Neutrophil (primary cell): ENCODE measurements around the gene BATF2.
"Not testable (repeated sequence)": the region's sequence is repeated elsewhere in the genome, so short reads cannot be mapped to it uniquely, and the experiment has no call there.

Source experiments
- H3K27ac ChIP-seq: fragments of 200-600 bp; sonication (generic); 2 replicates; pipeline ENCODE4 v1.5.1; 2016; ENCODE audit warnings: mild to moderate bottlenecking, moderate library complexity
- H3K27me3 ChIP-seq: fragments of 200-600 bp; sonication (generic); 2 replicates; pipeline ENCODE4 v1.6.0; 2016; ENCODE audit warnings: mild to moderate bottlenecking
- H3K36me3 ChIP-seq: fragments of 200-600 bp; sonication (generic); 2 replicates; pipeline ENCODE4 v1.5.1; 2017
- H3K4me1 ChIP-seq, 2 experiments: fragments of 200-600 bp in 1 of 2; sonication (generic) in 1 of 2; 1 replicate in 1 of 2; 2 replicates in 1 of 2; pipeline versions ENCODE4 v1.5.1 to v1.6.1; 2013 to 2016; ENCODE audit warnings: low read depth in 1 of 2, low read length in 1 of 2, mild to moderate bottlenecking in 1 of 2, moderate library complexity in 1 of 2; ENCODE audit not compliant: control insufficient read depth in 1 of 2, insufficient read depth in 1 of 2
- H3K4me3 ChIP-seq, 2 experiments: fragments of 200-600 bp in 1 of 2; sonication (generic) in 1 of 2; 1 replicate in 1 of 2; 2 replicates in 1 of 2; pipeline ENCODE4 v1.5.1; 2013 to 2016; ENCODE audit warnings: low read depth in 1 of 2, low read length in 1 of 2, mild to moderate bottlenecking in 1 of 2, moderate library complexity in 1 of 2
- H3K9me3 ChIP-seq: fragments of 200-600 bp; sonication (generic); 2 replicates; pipeline ENCODE4 v1.5.1; 2016
- TF ChIP-seq, protein P1 (sequence below): fragments of 200-600 bp; sonication (generic); IDR thresholded peaks from 2 replicates; pipeline ENCODE4 v1.5.1; 2016; ENCODE audit warnings: antibody characterized with exemption

BATF2 gene

DNA sequence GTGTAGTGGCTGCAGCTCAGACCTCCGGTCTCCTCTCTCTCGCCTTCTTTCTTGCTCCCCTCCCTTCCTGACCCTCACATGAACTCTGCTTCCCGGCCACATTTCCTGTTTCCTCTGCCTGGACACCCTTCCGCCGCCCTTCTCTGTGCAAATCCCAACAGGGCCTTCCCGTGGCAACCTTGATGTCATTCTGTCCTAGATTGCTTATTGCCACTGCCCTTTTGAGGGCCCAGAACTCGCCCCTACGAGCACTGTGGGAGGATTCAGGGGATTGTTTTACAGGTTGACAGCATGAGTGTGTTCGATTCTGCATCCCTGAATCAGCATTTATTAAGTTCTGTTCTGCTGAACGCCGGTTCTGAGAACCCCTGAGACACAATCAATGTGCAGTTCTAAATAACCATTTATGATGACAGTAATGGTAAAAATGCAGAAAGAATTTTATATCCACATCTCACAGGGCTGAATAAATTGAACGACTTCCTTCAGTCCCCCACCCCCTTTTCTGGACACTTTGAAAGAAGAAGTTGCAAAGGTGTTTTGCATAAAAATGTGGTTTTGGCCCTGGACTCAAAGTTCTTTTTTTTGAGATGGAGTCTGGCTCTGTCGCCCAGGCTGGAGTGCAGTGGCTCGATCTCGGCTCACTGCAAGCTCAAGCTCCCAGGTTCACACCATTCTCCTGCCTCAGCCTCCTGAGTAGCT lies 6.4 kb downstream of the BATF2 start:
- no peaks in the 10 kb centered on the region for H3K27me3 ChIP-seq
- H3K4me3 ChIP-seq, result peak overlapping the region; percentile 52 to 68
- TF ChIP-seq, protein P1, sequence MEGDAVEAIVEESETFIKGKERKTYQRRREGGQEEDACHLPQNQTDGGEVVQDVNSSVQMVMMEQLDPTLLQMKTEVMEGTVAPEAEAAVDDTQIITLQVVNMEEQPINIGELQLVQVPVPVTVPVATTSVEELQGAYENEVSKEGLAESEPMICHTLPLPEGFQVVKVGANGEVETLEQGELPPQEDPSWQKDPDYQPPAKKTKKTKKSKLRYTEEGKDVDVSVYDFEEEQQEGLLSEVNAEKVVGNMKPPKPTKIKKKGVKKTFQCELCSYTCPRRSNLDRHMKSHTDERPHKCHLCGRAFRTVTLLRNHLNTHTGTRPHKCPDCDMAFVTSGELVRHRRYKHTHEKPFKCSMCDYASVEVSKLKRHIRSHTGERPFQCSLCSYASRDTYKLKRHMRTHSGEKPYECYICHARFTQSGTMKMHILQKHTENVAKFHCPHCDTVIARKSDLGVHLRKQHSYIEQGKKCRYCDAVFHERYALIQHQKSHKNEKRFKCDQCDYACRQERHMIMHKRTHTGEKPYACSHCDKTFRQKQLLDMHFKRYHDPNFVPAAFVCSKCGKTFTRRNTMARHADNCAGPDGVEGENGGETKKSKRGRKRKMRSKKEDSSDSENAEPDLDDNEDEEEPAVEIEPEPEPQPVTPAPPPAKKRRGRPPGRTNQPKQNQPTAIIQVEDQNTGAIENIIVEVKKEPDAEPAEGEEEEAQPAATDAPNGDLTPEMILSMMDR, result no peak
- no peaks in the 10 kb centered on the region for H3K36me3 ChIP-seq
- no peaks in the 10 kb centered on the region for H3K9me3 ChIP-seq
- H3K4me1 ChIP-seq, result peaks cover 50 to 67% of the 10 kb centered on the region in 2 experiments
- peak overlapping the region; percentile 92 for H3K27ac ChIP-seq

DNA sequence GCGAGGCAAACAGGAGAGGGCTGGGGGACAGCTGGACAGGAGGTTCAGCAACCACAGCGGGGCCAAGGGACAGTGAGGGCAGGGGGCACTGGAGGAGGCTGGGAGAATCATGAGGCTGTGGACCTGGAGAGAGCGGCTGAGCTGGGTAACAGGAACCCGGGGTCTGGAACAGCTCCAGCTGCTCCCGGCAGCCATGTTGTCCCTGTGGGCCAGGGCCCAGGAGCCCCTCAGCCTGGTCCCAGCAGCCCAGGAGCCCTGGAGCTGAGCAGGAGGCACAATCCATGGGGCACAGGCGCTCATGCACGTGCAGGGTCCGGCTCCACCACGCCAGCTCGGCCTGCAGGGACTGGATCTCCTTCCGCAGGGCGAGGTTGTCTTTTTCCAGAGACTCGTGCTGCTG lies 7.4 kb downstream of the BATF2 start:
- Histone ChIP-seq H3K27me3 (no peaks in the 10 kb centered on the region), H3K27ac (peak overlapping the region; percentile 92), H3K4me3 (peak overlapping the region; percentile 52 to 68), H3K4me1 (peaks cover 56 to 62% of the 10 kb centered on the region in 2 experiments), H3K36me3 (no peaks in the 10 kb centered on the region), H3K9me3 (no peaks in the 10 kb centered on the region)
- TF ChIP-seq, protein P1, result no peak

DNA sequence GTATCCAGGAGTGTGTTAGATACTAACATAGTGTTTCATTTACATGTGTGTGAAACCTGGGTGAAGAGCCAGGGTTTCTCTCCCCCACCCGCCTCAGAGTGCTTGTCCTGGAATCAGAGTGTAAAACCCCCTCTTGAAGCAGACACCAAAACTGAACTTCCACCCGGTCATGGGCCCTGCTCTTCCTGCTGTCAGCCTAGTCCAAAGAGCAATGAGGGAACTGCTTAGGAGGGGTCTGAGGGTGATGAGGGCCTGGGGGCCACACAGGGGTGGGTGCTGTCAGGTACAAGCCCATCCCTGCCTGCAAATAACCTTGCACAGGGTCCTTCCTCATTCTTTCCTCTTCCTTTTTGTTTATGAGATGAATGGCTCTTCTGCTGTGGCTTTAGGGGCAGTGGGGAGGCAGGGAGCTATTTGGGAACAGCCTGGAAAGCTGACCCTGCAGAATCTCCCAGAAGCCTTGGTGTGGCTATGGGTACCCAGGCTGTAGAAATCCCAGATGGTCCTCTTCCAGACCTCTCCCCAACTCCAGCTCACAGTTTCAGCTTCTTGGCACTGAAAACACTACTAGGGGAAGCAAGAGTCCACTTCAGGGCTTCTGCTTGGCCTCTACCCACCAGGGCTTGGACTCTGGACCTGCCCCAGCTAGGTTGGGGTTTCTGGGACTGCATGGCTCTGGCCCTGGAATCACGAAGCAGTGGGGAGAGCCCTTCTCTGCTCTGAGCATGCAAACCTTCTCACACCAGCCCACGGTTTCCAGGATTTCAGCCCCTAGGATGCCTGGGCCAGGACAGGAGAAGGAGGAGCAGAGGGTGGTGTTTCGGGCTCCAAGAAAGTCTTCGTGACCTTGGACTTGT lies 8.5 kb downstream of the BATF2 start:
- Histone ChIP-seq H3K4me3 (peak overlapping the region in 1 of 2 experiments; percentile 42), H3K9me3 (no peaks in the 10 kb centered on the region), H3K27ac (peak overlapping the region; percentile 92), H3K36me3 (no peaks in the 10 kb centered on the region), H3K4me1 (peaks cover 56 to 66% of the 10 kb centered on the region in 2 experiments), H3K27me3 (no peaks in the 10 kb centered on the region)
- TF ChIP-seq, protein P1, result no peak

DNA sequence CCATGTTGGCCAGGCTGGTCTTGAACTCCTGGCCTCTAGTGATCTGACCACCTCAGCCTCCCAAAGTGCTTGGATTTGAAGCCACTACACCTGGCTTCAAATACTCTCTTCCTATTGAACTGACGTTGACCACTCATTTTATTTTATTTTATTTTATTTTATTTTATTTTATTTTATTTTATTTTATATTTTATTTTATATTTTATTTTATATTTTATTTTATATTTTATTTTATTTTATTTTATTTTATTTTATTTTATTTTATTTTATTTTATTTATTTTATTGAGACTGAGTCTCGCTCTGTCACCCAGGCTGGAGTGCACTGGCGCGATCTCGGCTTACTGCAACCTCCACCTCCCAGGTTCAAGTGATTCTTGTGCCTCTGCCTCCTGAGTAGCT lies 13.4 kb downstream of the BATF2 start:
- Histone ChIP-seq H3K27me3 (peaks cover 25% of the 10 kb centered on the region), H3K4me1 (peaks cover 17 to 24% of the 10 kb centered on the region in 2 experiments)
- H3K9me3 ChIP-seq, H3K36me3 ChIP-seq, H3K27ac ChIP-seq, H3K4me3 ChIP-seq: not testable (repeated sequence)

DNA sequence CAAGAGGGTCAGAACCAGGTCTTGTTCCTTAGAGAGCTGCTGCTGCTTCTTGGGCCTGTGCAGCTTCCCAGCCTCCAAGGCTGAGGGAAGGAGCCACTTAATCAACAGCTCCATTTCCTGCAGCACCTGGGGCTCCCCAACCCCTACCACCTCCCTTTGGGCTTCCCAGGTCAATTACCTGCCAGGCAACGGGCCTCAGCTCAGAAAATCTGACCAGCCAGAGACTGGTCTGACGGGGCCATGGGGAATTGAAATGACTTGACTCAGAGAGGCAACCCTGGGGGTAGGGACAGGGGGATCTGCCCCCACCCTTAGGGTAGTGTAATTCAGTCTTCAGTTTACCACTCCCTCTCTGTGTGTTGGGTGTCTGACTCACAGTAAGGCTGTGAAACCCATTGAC lies 20.1 kb downstream of the BATF2 start:
- Histone ChIP-seq H3K4me3 (no peak overlapping the region), H3K27ac (no peak overlapping the region), H3K9me3 (no peaks in the 10 kb centered on the region), H3K27me3 (peaks cover 51% of the 10 kb centered on the region), H3K36me3 (no peaks in the 10 kb centered on the region), H3K4me1 (peaks cover 8 to 10% of the 10 kb centered on the region in 2 experiments)
- TF ChIP-seq, protein P1, result no peak

DNA sequence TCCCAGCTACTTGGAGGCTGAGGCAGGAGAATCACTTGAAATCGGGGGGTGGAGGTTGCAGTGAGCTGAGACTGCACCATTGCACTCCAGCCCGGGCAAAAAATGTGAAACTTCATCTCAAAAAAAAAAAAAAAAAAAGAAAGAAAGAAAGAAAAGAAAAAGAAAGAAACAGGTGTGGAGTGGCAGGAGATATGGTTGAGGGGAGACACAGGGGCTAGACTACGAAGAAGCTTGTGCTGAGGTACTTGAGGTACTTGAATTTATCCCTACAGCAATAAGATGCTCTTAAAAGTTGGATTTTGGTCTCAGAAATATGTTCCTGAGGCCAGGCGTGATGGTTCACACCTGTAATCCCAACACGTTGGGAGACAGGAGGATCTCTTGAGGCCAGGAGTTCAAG lies 22.6 kb downstream of the BATF2 start:
- H3K4me3 ChIP-seq, result no peak overlapping the region
- no peak overlapping the region for H3K27ac ChIP-seq
- H3K27me3 ChIP-seq, result peaks cover 51% of the 10 kb centered on the region
- TF ChIP-seq, protein P1, result no peak
- no peaks in the 10 kb centered on the region for H3K9me3 ChIP-seq
- H3K36me3 ChIP-seq, result no peaks in the 10 kb centered on the region
- peaks cover 10 to 12% of the 10 kb centered on the region in 2 experiments for H3K4me1 ChIP-seq
